Left ventricle myocardium inferior (tissue), 1 donor: ENCODE measurements around the gene DCPS. TPM values are rescaled to one million over a fixed set of nuclear protein-coding genes. Genes with fewer than 3 reads are reported as not detected.
A peak's percentile ranks its signal among the peaks of the same experiment; 100 is the strongest.

ENCODE experiments used
- DNase-seq: peaks from one replicate; pipeline ENCODE4 v3.0.0-alpha.2; 2020
- H3K27ac ChIP-seq: fragments of 200-600 bp; replicated peaks from 2 replicates; pipeline ENCODE4 v1.8.0; 2021
- H3K27me3 ChIP-seq: fragments of 200-600 bp; 2 replicates; pipeline ENCODE4 v1.8.0; 2021; ENCODE audit warnings: low read depth
- H3K36me3 ChIP-seq: fragments of 200-600 bp; 2 replicates; pipeline ENCODE4 v1.8.0; 2021
- H3K4me1 ChIP-seq: fragments of 200-600 bp; 2 replicates; pipeline ENCODE4 v1.8.0; 2021
- H3K4me3 ChIP-seq: fragments of 200-600 bp; 2 replicates; pipeline ENCODE4 v1.8.0; 2021; ENCODE audit warnings: mild to moderate bottlenecking, moderate library complexity
- H3K9me3 ChIP-seq: fragments of 200-600 bp; replicated peaks from 2 replicates; pipeline ENCODE4 v1.8.0; 2021
- intact Hi-C: fragments of 100-400 bp; cut with micrococcal nuclease; formaldehyde crosslinking; loops from one replicate; pipeline ENCODE4 v1.11.0; 2022
- total RNA-seq: library from RNA; stranded (reverse); fragmentation: NEBNext Ultra II Directional; extraction: Animal tissue kit (Norgen Biotek cat#: 25700); gene quantifications from one replicate; pipeline ENCODE4 v1.2.1, GENCODE V29; 2021
- TF ChIP-seq, protein P1 (sequence below): fragments of 200-600 bp; IDR thresholded peaks from 2 replicates; pipeline ENCODE4 v1.8.0; 2021; ENCODE audit warnings: antibody characterized with exemption, mild to moderate bottlenecking, borderline replicate concordance
- donor health status: DM: no; HTN: yes; CAD: no; lungs with severe emphysema.

Gene DCPS
- total RNA-seq, 1 donor from 2014 or later: 12.1 TPM

- TF ChIP-seq, protein P1, sequence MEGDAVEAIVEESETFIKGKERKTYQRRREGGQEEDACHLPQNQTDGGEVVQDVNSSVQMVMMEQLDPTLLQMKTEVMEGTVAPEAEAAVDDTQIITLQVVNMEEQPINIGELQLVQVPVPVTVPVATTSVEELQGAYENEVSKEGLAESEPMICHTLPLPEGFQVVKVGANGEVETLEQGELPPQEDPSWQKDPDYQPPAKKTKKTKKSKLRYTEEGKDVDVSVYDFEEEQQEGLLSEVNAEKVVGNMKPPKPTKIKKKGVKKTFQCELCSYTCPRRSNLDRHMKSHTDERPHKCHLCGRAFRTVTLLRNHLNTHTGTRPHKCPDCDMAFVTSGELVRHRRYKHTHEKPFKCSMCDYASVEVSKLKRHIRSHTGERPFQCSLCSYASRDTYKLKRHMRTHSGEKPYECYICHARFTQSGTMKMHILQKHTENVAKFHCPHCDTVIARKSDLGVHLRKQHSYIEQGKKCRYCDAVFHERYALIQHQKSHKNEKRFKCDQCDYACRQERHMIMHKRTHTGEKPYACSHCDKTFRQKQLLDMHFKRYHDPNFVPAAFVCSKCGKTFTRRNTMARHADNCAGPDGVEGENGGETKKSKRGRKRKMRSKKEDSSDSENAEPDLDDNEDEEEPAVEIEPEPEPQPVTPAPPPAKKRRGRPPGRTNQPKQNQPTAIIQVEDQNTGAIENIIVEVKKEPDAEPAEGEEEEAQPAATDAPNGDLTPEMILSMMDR: no peak
- Histone ChIP-seq H3K36me3 (peaks cover 10% of the 10 kb centered on the region), H3K9me3 (no peaks in the 10 kb centered on the region), H3K4me3 (no peak overlapping the region), H3K4me1 (peaks cover 82% of the 10 kb centered on the region), H3K27ac (peak overlapping the region; percentile 52), H3K27me3 (no peaks in the 10 kb centered on the region)
- intact Hi-C loops: no loop called here
- DNase-seq: no peak
Observed at GRCh38 chr11:126337126-126337473, 33.2 kb downstream of the DCPS start.

DNA sequence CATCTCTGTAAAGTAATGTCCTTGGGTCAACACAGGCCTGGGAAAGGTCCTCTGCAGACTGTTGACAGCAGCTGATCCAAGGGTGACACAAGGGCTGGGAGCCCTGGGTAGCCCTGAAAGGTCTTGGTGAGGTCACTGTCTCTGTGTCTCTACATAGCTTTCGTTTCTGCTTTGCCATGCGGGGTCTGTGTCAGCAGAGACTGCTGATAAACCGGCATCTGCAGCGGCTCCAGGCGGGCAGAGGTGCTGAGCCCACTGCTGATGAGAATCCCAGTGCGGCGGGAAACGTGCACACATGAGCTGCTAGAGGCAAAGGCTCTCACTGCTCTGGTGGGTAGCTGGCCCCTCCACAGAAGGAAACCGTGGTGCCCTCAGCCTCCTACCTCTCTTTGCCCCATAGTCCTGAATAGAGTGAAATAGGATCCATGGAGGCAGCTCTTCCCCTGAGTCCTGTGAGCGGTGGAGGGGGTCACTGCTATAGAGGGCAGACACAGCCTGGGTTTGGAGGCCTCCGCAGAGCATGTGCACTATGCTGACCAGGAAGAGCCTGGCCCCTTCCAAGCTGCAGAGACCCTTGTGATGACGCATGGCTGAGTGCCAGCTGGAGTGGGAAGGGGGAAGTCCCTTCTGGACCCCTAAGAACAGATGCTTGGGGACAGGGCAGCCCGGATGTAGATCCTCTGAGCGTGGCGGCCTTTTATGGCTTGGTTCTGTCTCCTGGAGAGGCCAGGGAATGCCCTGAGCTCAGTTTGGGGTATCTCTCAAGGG, 33.8 kb downstream of the DCPS start:
- Histone ChIP-seq H3K27me3 (no peaks in the 10 kb centered on the region), H3K4me3 (no peak overlapping the region), H3K4me1 (peaks cover 79% of the 10 kb centered on the region), H3K9me3 (no peaks in the 10 kb centered on the region), H3K27ac (peak overlapping the region; percentile 52), H3K36me3 (peaks cover 13% of the 10 kb centered on the region)
- intact Hi-C loops: no loop called here
- TF ChIP-seq, protein P1: no peak
- no peak for DNase-seq

GRCh38 chr11:126338346-126339055, 34.6 kb downstream of the DCPS start:
- intact Hi-C loops: no loop called here
- Histone ChIP-seq H3K4me1 (peaks cover 77% of the 10 kb centered on the region), H3K36me3 (peaks cover 21% of the 10 kb centered on the region), H3K27ac (peak overlapping the region; percentile 76), H3K27me3 (no peaks in the 10 kb centered on the region), H3K4me3 (no peak overlapping the region), H3K9me3 (no peaks in the 10 kb centered on the region)
- DNase-seq: no peak
- TF ChIP-seq, protein P1: no peak

DNA sequence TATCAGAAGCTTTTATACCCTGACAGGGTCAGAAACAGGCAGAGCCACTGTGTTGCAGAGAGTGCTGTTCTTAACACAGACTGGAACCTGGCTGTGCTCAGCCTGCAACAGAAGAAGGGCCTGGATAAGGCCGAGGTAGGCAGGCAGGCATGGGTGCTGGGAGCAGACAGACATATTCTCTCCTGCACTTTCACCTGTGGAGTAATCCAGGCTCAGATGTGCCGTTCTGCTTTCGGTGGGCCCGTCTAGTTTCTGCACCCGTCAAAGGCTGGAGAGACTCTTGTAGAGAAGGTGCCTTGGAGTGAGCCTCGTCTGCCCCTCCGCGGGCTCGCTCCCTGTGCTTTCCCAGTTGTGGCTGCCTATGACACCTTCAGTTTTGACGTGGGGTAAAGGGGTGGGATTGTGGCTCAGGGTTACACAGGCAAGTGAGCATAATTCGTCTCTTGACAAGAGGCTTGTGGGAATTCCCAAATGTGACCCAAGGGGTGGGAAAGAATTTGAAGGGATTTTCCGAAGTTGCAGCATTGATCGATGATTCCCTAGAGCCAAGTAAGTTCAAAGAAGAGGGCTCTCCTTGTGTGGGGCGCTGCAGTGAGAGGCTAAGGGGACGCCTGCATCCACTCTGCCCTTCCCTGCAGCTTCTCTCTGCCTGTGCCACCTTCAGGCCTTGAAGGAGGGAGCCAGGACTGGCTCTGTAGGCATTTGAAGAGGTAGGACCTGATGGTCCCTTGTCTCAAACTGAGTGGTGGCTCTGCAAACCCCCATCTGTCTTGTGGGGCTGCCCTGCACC, 35.4 kb downstream of the DCPS start:
- Histone ChIP-seq H3K27me3 (no peaks in the 10 kb centered on the region), H3K9me3 (no peaks in the 10 kb centered on the region), H3K27ac (peak overlapping the region; percentile 76), H3K4me1 (peaks cover 77% of the 10 kb centered on the region), H3K4me3 (no peak overlapping the region), H3K36me3 (peaks cover 29% of the 10 kb centered on the region)
- no peak for DNase-seq
- TF ChIP-seq, protein P1: no peak
- intact Hi-C loops: no loop called here

DNA sequence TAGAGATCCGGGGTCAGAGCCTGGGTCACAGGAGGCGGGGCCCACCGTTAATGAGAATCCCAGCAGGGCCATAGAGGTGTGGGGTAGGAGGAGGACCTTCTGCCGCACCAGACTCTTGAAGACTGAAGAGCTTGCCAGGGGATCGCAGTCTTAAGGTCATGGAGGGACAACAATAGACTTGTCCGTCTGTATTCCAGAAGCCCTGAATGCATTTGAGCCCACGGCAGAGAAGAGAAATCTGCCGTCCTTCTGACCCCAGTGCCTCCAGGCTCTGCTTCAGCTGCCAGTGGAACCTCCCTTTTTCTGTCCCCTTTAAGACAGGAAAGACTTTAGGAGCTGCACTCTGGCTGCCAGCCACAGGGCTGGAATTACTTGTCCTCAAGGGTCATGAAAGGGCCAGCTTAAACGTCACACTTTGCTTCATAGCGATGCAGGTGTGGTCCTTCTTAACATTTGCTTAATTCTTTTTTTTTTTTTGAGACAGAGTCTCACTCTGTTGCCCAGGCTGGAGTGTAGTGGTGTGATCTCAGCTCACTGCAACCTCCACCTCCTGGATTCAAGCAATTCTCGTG, 36.1 kb downstream of the DCPS start:
- Histone ChIP-seq H3K4me3 (no peak overlapping the region), H3K27ac (peak overlapping the region; percentile 76), H3K36me3 (peaks cover 35% of the 10 kb centered on the region), H3K27me3 (no peaks in the 10 kb centered on the region), H3K4me1 (peaks cover 73% of the 10 kb centered on the region), H3K9me3 (no peaks in the 10 kb centered on the region)
- intact Hi-C loops: no loop called here
- peak; percentile 81 for DNase-seq
- TF ChIP-seq, protein P1: no peak
